ENCODE measurements around the gene TMEM203.

DNA sequence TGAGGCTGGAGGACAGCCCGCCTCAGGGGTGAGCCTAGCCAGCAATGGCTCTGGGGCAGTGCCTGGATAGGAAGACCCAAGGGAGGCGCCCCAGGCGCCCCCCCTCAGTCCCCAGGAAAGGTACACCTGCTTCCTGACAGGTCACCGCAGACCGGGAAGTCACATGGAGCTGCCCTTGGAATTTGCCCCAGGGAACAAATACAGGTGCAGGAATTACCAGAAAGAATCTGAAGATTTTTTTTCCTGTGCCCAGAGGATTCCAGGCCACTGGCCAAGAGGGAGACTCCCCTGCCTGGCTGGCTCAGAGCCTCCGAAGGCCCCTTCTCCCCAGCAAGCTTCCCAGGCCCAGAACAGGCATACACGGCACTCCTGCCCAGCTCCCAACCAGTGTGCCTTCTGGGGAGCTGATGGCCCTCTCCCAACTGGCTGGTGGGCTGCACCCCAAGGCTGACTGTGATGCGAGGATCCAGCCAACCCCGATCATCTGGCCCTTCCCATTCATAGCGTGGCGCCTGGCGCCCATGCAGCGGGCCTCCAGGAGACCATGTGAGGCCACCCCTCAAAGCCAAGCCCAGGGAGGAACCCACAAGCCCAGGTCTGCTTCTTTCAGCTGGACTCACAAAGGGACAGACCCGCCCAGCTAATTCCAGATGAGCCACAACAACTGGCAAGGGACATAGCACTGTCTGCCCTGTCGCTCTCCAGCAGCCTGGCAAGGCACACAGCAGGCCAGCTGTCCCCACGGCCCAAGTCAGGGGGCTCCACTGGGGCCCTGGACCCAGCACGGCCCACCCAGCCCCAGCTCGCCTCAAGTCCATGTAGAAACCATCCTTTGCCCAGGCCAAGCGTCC lies 7.2 kb downstream of the TMEM203 start:
- TF ChIP-seq, protein P1, sequence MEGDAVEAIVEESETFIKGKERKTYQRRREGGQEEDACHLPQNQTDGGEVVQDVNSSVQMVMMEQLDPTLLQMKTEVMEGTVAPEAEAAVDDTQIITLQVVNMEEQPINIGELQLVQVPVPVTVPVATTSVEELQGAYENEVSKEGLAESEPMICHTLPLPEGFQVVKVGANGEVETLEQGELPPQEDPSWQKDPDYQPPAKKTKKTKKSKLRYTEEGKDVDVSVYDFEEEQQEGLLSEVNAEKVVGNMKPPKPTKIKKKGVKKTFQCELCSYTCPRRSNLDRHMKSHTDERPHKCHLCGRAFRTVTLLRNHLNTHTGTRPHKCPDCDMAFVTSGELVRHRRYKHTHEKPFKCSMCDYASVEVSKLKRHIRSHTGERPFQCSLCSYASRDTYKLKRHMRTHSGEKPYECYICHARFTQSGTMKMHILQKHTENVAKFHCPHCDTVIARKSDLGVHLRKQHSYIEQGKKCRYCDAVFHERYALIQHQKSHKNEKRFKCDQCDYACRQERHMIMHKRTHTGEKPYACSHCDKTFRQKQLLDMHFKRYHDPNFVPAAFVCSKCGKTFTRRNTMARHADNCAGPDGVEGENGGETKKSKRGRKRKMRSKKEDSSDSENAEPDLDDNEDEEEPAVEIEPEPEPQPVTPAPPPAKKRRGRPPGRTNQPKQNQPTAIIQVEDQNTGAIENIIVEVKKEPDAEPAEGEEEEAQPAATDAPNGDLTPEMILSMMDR (IDR thresholded peaks at IDR 0.05): no peak
- no peak for TF ChIP-seq ZFX (IDR thresholded peaks at IDR 0.05; ENCODE audit: borderline replicate concordance)

Measured in 22Rv1 (cell line).